ENCODE data around the gene DLG2.

The DLG2 gene

DNA sequence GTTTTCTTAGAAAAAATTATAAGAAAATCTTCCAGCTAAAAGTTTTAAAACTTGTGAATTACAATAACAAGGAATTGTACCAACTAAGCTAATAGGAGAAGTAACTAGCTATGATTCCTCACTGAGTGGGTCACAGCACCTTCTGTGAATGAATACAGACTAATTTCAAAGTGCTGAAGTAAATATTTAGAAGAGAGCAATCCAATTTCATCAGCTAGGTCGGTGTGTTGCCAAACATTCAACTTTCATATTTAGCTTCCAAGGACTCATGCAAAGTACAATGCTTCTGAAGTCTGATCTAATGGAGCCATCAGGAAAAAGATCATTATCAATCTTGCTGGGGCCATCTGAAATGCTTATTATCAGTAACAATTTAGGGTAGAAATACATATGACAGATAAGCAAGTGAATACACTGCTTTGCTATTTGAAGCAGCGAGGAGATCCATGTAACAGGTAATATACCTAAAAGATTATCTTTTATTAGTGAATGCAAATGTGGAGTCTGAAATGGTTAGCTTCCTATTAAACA, 1590.4 kb downstream of the DLG2 start:
- no peak for TF ChIP-seq POLR2AphosphoS5 (IDR thresholded peaks at IDR 0.05; ENCODE audit: low read depth, low read length)
- no peak for TF ChIP-seq SIN3A (IDR thresholded peaks at IDR 0.05; ENCODE audit: borderline replicate concordance, insufficient read depth, low read length)
- no peak for TF ChIP-seq TAF1 (IDR thresholded peaks at IDR 0.05; ENCODE audit: borderline replicate concordance, insufficient read depth, low read length)
- TF ChIP-seq, protein P1, sequence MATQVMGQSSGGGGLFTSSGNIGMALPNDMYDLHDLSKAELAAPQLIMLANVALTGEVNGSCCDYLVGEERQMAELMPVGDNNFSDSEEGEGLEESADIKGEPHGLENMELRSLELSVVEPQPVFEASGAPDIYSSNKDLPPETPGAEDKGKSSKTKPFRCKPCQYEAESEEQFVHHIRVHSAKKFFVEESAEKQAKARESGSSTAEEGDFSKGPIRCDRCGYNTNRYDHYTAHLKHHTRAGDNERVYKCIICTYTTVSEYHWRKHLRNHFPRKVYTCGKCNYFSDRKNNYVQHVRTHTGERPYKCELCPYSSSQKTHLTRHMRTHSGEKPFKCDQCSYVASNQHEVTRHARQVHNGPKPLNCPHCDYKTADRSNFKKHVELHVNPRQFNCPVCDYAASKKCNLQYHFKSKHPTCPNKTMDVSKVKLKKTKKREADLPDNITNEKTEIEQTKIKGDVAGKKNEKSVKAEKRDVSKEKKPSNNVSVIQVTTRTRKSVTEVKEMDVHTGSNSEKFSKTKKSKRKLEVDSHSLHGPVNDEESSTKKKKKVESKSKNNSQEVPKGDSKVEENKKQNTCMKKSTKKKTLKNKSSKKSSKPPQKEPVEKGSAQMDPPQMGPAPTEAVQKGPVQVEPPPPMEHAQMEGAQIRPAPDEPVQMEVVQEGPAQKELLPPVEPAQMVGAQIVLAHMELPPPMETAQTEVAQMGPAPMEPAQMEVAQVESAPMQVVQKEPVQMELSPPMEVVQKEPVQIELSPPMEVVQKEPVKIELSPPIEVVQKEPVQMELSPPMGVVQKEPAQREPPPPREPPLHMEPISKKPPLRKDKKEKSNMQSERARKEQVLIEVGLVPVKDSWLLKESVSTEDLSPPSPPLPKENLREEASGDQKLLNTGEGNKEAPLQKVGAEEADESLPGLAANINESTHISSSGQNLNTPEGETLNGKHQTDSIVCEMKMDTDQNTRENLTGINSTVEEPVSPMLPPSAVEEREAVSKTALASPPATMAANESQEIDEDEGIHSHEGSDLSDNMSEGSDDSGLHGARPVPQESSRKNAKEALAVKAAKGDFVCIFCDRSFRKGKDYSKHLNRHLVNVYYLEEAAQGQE (IDR thresholded peaks at IDR 0.05; ENCODE audit: insufficient read depth in 1 of 2, low read depth in 2 of 2, low read length in 2 of 2) = no peak
- no peak for TF ChIP-seq FOXP2 (optimal IDR thresholded peaks at IDR 0.05; ENCODE audit: borderline replicate concordance, extremely low read depth, extremely low read length, insufficient read depth)

DNA sequence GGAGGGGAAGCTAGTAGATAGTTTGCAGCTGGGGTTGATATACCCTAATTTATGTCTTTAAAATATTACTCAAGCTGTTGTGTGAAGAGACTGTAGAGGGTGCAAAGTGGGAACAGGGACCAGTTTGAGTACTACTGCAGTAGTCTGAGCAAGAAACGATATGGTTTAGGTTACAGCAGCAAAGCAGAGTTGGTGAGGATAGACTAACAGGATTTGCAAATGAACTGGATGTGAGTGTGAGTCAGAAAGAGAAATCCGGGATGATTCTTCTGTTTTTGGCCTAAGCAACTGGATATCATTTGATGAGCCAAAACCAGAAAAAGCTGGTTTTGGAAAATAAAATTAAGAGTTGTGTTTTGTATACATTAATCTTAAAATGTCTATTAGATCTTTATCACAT, 1591.5 kb downstream of the DLG2 start:
- TF ChIP-seq SIN3A (IDR thresholded peaks at IDR 0.05; ENCODE audit: borderline replicate concordance, insufficient read depth, low read length) (no peak), POLR2AphosphoS5 (IDR thresholded peaks at IDR 0.05; ENCODE audit: low read depth, low read length) (no peak), FOXP2 (optimal IDR thresholded peaks at IDR 0.05; ENCODE audit: borderline replicate concordance, extremely low read depth, extremely low read length, insufficient read depth) (no peak), TAF1 (IDR thresholded peaks at IDR 0.05; ENCODE audit: borderline replicate concordance, insufficient read depth, low read length) (no peak)
- TF ChIP-seq, protein P1 (IDR thresholded peaks at IDR 0.05; ENCODE audit: insufficient read depth in 1 of 2, low read depth in 2 of 2, low read length in 2 of 2) = no peak

GRCh38 chr11:84034484-84034883, 1592.7 kb downstream of the DLG2 start:
- TF ChIP-seq, protein P1 (IDR thresholded peaks at IDR 0.05; ENCODE audit: insufficient read depth in 1 of 2, low read depth in 2 of 2, low read length in 2 of 2) = no peak
- TF ChIP-seq POLR2AphosphoS5 (IDR thresholded peaks at IDR 0.05; ENCODE audit: low read depth, low read length) = no peak
- no peak for TF ChIP-seq FOXP2 (optimal IDR thresholded peaks at IDR 0.05; ENCODE audit: borderline replicate concordance, extremely low read depth, extremely low read length, insufficient read depth)
- no peak for TF ChIP-seq SIN3A (IDR thresholded peaks at IDR 0.05; ENCODE audit: borderline replicate concordance, insufficient read depth, low read length)
- TF ChIP-seq TAF1 (IDR thresholded peaks at IDR 0.05; ENCODE audit: borderline replicate concordance, insufficient read depth, low read length) = no peak

DNA sequence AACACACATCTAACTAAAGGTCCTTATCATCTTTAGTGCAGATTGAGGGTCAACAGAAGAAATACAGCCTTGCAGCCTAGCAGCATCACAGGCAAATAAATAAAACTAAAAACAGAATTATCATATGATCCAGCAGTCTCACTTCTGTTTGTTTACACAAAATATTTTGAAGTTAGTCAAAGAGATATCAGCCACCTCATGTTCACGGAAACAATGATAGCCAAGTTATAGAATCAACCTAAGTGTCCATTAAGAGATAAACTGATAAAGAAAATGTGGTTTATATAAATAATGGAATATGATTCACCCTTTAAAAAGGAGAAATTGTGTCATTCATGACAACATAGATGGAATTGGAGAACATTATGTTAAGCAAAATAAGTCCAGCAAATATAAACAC, 1602.9 kb downstream of the DLG2 start:
- TF ChIP-seq TAF1 (IDR thresholded peaks at IDR 0.05; ENCODE audit: borderline replicate concordance, insufficient read depth, low read length) (no peak), POLR2AphosphoS5 (IDR thresholded peaks at IDR 0.05; ENCODE audit: low read depth, low read length) (no peak), SIN3A (IDR thresholded peaks at IDR 0.05; ENCODE audit: borderline replicate concordance, insufficient read depth, low read length) (no peak), FOXP2 (optimal IDR thresholded peaks at IDR 0.05; ENCODE audit: borderline replicate concordance, extremely low read depth, extremely low read length, insufficient read depth) (no peak)

- TF ChIP-seq, protein P1 (IDR thresholded peaks at IDR 0.05; ENCODE audit: insufficient read depth in 1 of 2, low read depth in 2 of 2, low read length in 2 of 2) = no peak
- TF ChIP-seq POLR2AphosphoS5 (IDR thresholded peaks at IDR 0.05; ENCODE audit: low read depth, low read length) (no peak), FOXP2 (optimal IDR thresholded peaks at IDR 0.05; ENCODE audit: borderline replicate concordance, extremely low read depth, extremely low read length, insufficient read depth) (no peak)
Observed at GRCh38 chr11:84022695-84023094, 1604.4 kb downstream of the DLG2 start.
